Measurements from ENCODE around the gene XXYLT1. TPM values are rescaled to one million over a fixed set of nuclear protein-coding genes. Genes with fewer than 3 reads are reported as not detected.
A peak's percentile ranks its signal among the peaks of the same experiment; 100 is the strongest.

Gene XXYLT1
- total and polyA plus RNA-seq, 10 of the 15 experiments (the other 5 are each of a cell fraction or from before 2014, with no cell fraction given), result 1.2 to 14.2 (median 9.3) TPM

DNA sequence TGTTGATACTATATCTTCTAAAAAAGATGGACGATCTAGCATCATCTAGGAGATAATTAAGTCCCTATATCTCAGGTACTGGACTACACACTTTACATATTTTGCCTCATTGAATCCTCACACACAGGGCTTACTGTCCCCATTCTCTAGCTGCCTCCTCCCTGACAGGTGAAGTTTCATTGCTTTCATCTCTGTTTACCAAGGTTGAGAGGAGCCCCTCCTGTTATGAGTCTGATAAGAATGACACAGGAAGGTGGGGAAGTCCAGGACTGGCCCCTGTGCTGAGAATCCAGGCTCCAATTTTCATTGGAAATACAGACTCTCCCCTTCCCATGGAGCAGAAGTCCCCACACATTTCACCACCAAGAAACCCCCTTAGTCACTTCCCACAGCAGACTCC lies 105.2 kb downstream of the XXYLT1 start:
- intact Hi-C loops (cut with micrococcal nuclease; ENCODE audit: unreplicated experiment) (no loop called here), in situ Hi-C loops (cut with MboI) (no loop called here)
- Histone ChIP-seq H3K4me2 (ENCODE audit: control insufficient read depth, insufficient read depth) (no peak overlapping the region), H3K4me3 (no peak overlapping the region), H3K27me3 (replicated peaks in 1 of 2; ENCODE audit: control insufficient read depth in 2 of 2, insufficient read depth in 2 of 2, low read length in 1 of 2) (no peaks in the 10 kb centered on the region), H3K27ac (ENCODE audit: control insufficient read depth, insufficient read depth) (no peak overlapping the region), H2AFZ (ENCODE audit: control insufficient read depth, low read depth, low read length) (no peak overlapping the region), H3K36me3 (ENCODE audit: control insufficient read depth in 2 of 2, insufficient read depth in 2 of 2, low read length in 1 of 2) (no peaks in the 10 kb centered on the region), H3K9ac (ENCODE audit: control insufficient read depth, insufficient read depth, low read length) (no peak overlapping the region), H4K20me1 (ENCODE audit: control insufficient read depth, insufficient read depth) (no peaks in the 10 kb centered on the region), H3K9me3 (replicated peaks; ENCODE audit: control insufficient read depth, insufficient read depth, low read length) (no peaks in the 10 kb centered on the region), H3K4me1 (ENCODE audit: control insufficient read depth, insufficient read depth, low read length) (peaks cover 18% of the 10 kb centered on the region), H3K79me2 (ENCODE audit: control insufficient read depth, insufficient read depth, low read length) (no peaks in the 10 kb centered on the region)
- ATAC-seq (peak; percentile 69), DNase-seq (ENCODE audit: low read depth, low spot score) (no peak), FAIRE-seq (peak; percentile 38)
- TF ChIP-seq EED (IDR thresholded peaks at IDR 0.05; ENCODE audit: low read depth), result peak; percentile 79
- peak; percentile 71 for TF ChIP-seq JUNB (IDR thresholded peaks at IDR 0.05)
- TF ChIP-seq NFIC (IDR thresholded peaks at IDR 0.05; ENCODE audit: low read depth, low read length), result peak; percentile 64; the same call in 1 of the 2 replicates
- TF ChIP-seq TCF7 (IDR thresholded peaks at IDR 0.05; ENCODE audit: borderline replicate concordance), result peak; percentile 78
- no peak for TF ChIP-seq HCFC1 (IDR thresholded peaks at IDR 0.05; ENCODE audit: low read length)
- TF ChIP-seq, protein P1, sequence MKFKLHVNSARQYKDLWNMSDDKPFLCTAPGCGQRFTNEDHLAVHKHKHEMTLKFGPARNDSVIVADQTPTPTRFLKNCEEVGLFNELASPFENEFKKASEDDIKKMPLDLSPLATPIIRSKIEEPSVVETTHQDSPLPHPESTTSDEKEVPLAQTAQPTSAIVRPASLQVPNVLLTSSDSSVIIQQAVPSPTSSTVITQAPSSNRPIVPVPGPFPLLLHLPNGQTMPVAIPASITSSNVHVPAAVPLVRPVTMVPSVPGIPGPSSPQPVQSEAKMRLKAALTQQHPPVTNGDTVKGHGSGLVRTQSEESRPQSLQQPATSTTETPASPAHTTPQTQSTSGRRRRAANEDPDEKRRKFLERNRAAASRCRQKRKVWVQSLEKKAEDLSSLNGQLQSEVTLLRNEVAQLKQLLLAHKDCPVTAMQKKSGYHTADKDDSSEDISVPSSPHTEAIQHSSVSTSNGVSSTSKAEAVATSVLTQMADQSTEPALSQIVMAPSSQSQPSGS (IDR thresholded peaks at IDR 0.05; ENCODE audit: low read length), result 0 out of 2 replicates have a peak, but pooled peaks have one; percentile 20
- TF ChIP-seq CREM (IDR thresholded peaks at IDR 0.05; ENCODE audit: low read depth), result peak; percentile 20; the same call in 1 of the 2 replicates
- TF ChIP-seq RUNX3 (IDR thresholded peaks at IDR 0.05; ENCODE audit: low read length), result peak; percentile 43; the same call in 1 of the 2 replicates
- TF ChIP-seq ATF7 (IDR thresholded peaks at IDR 0.05; ENCODE audit: low read depth), result no peak
- TF ChIP-seq MTA3 (IDR thresholded peaks at IDR 0.05; ENCODE audit: borderline replicate concordance, low read length), result 0 out of 2 replicates have a peak, but pooled peaks have one; percentile 29
- peak; percentile 74 for TF ChIP-seq IRF4 (IDR thresholded peaks at IDR 0.05; ENCODE audit: low read depth, low read length)
- TF ChIP-seq IKZF1 (conservative IDR thresholded peaks at IDR 0.05), result peak; percentile 33; the same call in 1 of the 2 replicates
- TF ChIP-seq, protein P2, sequence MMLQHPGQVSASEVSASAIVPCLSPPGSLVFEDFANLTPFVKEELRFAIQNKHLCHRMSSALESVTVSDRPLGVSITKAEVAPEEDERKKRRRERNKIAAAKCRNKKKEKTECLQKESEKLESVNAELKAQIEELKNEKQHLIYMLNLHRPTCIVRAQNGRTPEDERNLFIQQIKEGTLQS (IDR thresholded peaks at IDR 0.05; ENCODE audit: borderline replicate concordance, extremely low read depth, low read depth, low read length), result no peak
- TF ChIP-seq, protein P3, sequence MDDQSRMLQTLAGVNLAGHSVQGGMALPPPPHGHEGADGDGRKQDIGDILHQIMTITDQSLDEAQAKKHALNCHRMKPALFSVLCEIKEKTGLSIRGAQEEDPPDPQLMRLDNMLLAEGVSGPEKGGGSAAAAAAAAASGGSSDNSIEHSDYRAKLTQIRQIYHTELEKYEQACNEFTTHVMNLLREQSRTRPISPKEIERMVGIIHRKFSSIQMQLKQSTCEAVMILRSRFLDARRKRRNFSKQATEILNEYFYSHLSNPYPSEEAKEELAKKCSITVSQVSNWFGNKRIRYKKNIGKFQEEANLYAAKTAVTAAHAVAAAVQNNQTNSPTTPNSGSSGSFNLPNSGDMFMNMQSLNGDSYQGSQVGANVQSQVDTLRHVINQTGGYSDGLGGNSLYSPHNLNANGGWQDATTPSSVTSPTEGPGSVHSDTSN (IDR thresholded peaks at IDR 0.05; ENCODE audit: insufficient replicate concordance, low read depth, low read length), result no peak
- ChIA-PET CTCF (no interaction called here), RAD21 (ENCODE audit: unreplicated experiment) (interaction anchor here (1.1 kb wide), 1 partner anchor 87 kb away, joined by 4 read pairs; no protein-coding TSS in a partner anchor), POLR2A (no interaction called here), SMC1A (ENCODE audit: uncharacterized antibody, unreplicated experiment) (no interaction called here)
- BruUV-seq (replicated peaks), result no TSS peak
- WGBS (ENCODE audit: insufficient coverage, insufficient replicate concordance, low lambda C conversion rate, missing lambda C conversion rate), result 47% methylated on average over 1 of the region's 1 CpG
